Stimulated activated naive B cell treated with anti-CD40 and anti-IgM and Interleukin-4, amounts not matched to agents 10 μg/mL and 1 μg/mL and 100 μg/mL, for 72 hours (primary cell): ENCODE results near the gene PSIP1.
"Not testable (repeated sequence)": the region's sequence is repeated elsewhere in the genome, so short reads cannot be mapped to it uniquely, and the experiment has no call there.

Experiments used
- ATAC-seq, 2 donors: fragments of 150-1000 bp; cut with Tn5 transposase; replicated peaks; 2 replicates each; pipeline ENCODE4 v1.10.0; 2021; ENCODE audit warnings: moderate library complexity in 1 of 2
- DNase-seq: peaks from one replicate; pipeline ENCODE4 v3.0.0; 2021
- H3K27ac Mint-ChIP-seq: one replicate; pipeline ENCODE4 v1.8.0; 2022; ENCODE audit warnings: mild to moderate bottlenecking, mixed read lengths
- H3K27me3 Mint-ChIP-seq, 2 donors: one replicate each; pipeline ENCODE4 v1.8.0; 2022; ENCODE audit warnings: mixed read lengths in 2 of 2
- H3K36me3 Mint-ChIP-seq, 2 donors: one replicate each; pipeline ENCODE4 v1.8.0; 2022; ENCODE audit warnings: mixed read lengths in 2 of 2, mild to moderate bottlenecking in 1 of 2
- H3K4me1 Mint-ChIP-seq, 2 donors: one replicate each; pipeline ENCODE4 v1.8.0; 2022; ENCODE audit warnings: mixed read lengths in 2 of 2, mild to moderate bottlenecking in 1 of 2
- H3K4me3 Mint-ChIP-seq, 2 donors: one replicate each; pipeline ENCODE4 v1.8.0; 2022; ENCODE audit warnings: mild to moderate bottlenecking in 2 of 2, mixed read lengths in 2 of 2, moderate library complexity in 1 of 2
- H3K9me3 Mint-ChIP-seq, 2 donors: one replicate each; pipeline ENCODE4 v1.8.0; 2022; ENCODE audit warnings: mixed read lengths in 2 of 2, mild to moderate bottlenecking in 1 of 2

PSIP1 gene

GRCh38 chr9:15433661-15434060, 77.1 kb downstream of the PSIP1 start:
- H3K36me3 Mint-ChIP-seq: peaks cover 46 to 56% of the 10 kb centered on the region in 2 donors
- ATAC-seq: no peak
- no peaks in the 10 kb centered on the region for H3K27me3 Mint-ChIP-seq
- no peak for DNase-seq
- H3K4me3 Mint-ChIP-seq: no peak overlapping the region
- no peak overlapping the region for H3K27ac Mint-ChIP-seq
- H3K4me1 Mint-ChIP-seq: peaks cover 12 to 43% of the 10 kb centered on the region in 2 donors
- peaks cover 0 to 1% of the 10 kb centered on the region in 2 donors for H3K9me3 Mint-ChIP-seq

GRCh38 chr9:15433191-15433590, 77.6 kb downstream of the PSIP1 start:
- peaks cover 14 to 48% of the 10 kb centered on the region in 2 donors for H3K4me1 Mint-ChIP-seq

GRCh38 chr9:15430920-15431844, 79.6 kb downstream of the PSIP1 start:
- Mint-ChIP-seq H3K27me3 (no peaks in the 10 kb centered on the region), H3K9me3 (no peaks in the 10 kb centered on the region), H3K4me3 (no peak overlapping the region), H3K36me3 (peaks cover 45 to 53% of the 10 kb centered on the region in 2 donors), H3K27ac (no peak overlapping the region), H3K4me1 (peaks cover 16 to 44% of the 10 kb centered on the region in 2 donors)
- no peak for ATAC-seq
- DNase-seq: no peak

More at GRCh38 chr9:15433191-15433590, 77.6 kb downstream of the PSIP1 start:
- Mint-ChIP-seq H3K27me3 (no peaks in the 10 kb centered on the region), H3K36me3 (peaks cover 49 to 56% of the 10 kb centered on the region in 2 donors), H3K9me3 (peaks cover 0 to 1% of the 10 kb centered on the region in 2 donors), H3K27ac (no peak overlapping the region), H3K4me3 (no peak overlapping the region)
- ATAC-seq (no peak), DNase-seq (no peak)

GRCh38 chr9:15427702-15428101, 83.1 kb downstream of the PSIP1 start:
- not testable (repeated sequence) for H3K9me3 Mint-ChIP-seq, H3K4me3 Mint-ChIP-seq, ATAC-seq, DNase-seq, H3K27ac Mint-ChIP-seq, H3K27me3 Mint-ChIP-seq
- Mint-ChIP-seq H3K36me3 (peaks cover 35 to 48% of the 10 kb centered on the region in 2 donors), H3K4me1 (peaks cover 28 to 53% of the 10 kb centered on the region in 2 donors)

GRCh38 chr9:15426019-15426418, 84.8 kb downstream of the PSIP1 start:
- peaks cover 34 to 43% of the 10 kb centered on the region in 2 donors for H3K36me3 Mint-ChIP-seq
- ATAC-seq (peak; percentile 66), DNase-seq (peak; percentile 48)
- H3K4me1 Mint-ChIP-seq: peaks cover 30 to 60% of the 10 kb centered on the region in 2 donors
- H3K9me3 Mint-ChIP-seq: no peaks in the 10 kb centered on the region
- H3K27me3 Mint-ChIP-seq: no peaks in the 10 kb centered on the region
- peak overlapping the region; percentile 42 to 50 for H3K4me3 Mint-ChIP-seq
- H3K27ac Mint-ChIP-seq: no peak overlapping the region

- Mint-ChIP-seq H3K27me3 (no peaks in the 10 kb centered on the region), H3K9me3 (no peaks in the 10 kb centered on the region), H3K27ac (peak overlapping the region; percentile 94), H3K4me1 (peaks cover 20 to 37% of the 10 kb centered on the region in 2 donors), H3K36me3 (peaks cover 18 to 28% of the 10 kb centered on the region in 2 donors), H3K4me3 (peak overlapping the region; percentile 90 to 93)
- no peak for DNase-seq
- peak in 1 of 2 donors; percentile 5 for ATAC-seq
Measured at GRCh38 chr9:15423231-15423985, 87.4 kb downstream of the PSIP1 start.

GRCh38 chr9:15422372-15423230, 88.2 kb downstream of the PSIP1 start, which contains the start of gene SNAPC3:
Gene SNAPC3, plus strand, starts transcription at chr9:15422876. Its CDS starts 4 bp downstream, at chr9:15422880.
- Mint-ChIP-seq H3K4me3 (peak within 1 kb of the TSS; percentile 90 to 93), H3K4me1 (peaks cover 20 to 34% of the 10 kb centered on the region in 2 donors), H3K9me3 (no peaks in the 10 kb centered on the region), H3K27me3 (no peaks in the 10 kb centered on the region), H3K36me3 (peaks cover 15 to 20% of the 10 kb centered on the region in 2 donors), H3K27ac (peak within 1 kb of the TSS; percentile 94)
- peak; percentile 91 for DNase-seq
- peak; percentile 95 to 97 for ATAC-seq

- H3K27me3 Mint-ChIP-seq: peaks cover 0 to under 1% of the 10 kb centered on the region in 2 donors
- ATAC-seq (no peak), DNase-seq (no peak)
- peak overlapping the region; percentile 94 for H3K27ac Mint-ChIP-seq
- peaks cover 15 to 18% of the 10 kb centered on the region in 2 donors for H3K36me3 Mint-ChIP-seq
- peak overlapping the region; percentile 90 to 93 for H3K4me3 Mint-ChIP-seq
- no peaks in the 10 kb centered on the region for H3K9me3 Mint-ChIP-seq
- peaks cover 20 to 34% of the 10 kb centered on the region in 2 donors for H3K4me1 Mint-ChIP-seq
Measured at GRCh38 chr9:15421990-15422371, 88.8 kb downstream of the PSIP1 start.

- Mint-ChIP-seq H3K4me1 (peaks cover 20 to 34% of the 10 kb centered on the region in 2 donors), H3K27ac (no peak overlapping the region), H3K27me3 (peaks cover 0 to 4% of the 10 kb centered on the region in 2 donors), H3K4me3 (no peak overlapping the region), H3K9me3 (no peaks in the 10 kb centered on the region), H3K36me3 (peaks cover 15 to 18% of the 10 kb centered on the region in 2 donors)
- ATAC-seq: no peak
- DNase-seq: no peak
Measured at GRCh38 chr9:15421532-15421931, 89.2 kb downstream of the PSIP1 start.

GRCh38 chr9:15420796-15421195, 90.0 kb downstream of the PSIP1 start:
- H3K27me3 Mint-ChIP-seq: peaks cover 0 to 4% of the 10 kb centered on the region in 2 donors
- H3K4me3 Mint-ChIP-seq: no peak overlapping the region
- ATAC-seq (no peak), DNase-seq (no peak)
- H3K36me3 Mint-ChIP-seq: peaks cover 10 to 12% of the 10 kb centered on the region in 2 donors
- H3K9me3 Mint-ChIP-seq: no peaks in the 10 kb centered on the region
- no peak overlapping the region for H3K27ac Mint-ChIP-seq
- H3K4me1 Mint-ChIP-seq: peaks cover 15 to 27% of the 10 kb centered on the region in 2 donors

- H3K9me3 Mint-ChIP-seq: no peaks in the 10 kb centered on the region
- DNase-seq: no peak
- no peaks in the 10 kb centered on the region for H3K36me3 Mint-ChIP-seq
- no peak overlapping the region for H3K4me3 Mint-ChIP-seq
- peaks cover 5 to 13% of the 10 kb centered on the region in 2 donors for H3K4me1 Mint-ChIP-seq
- no peak for ATAC-seq
- peaks cover under 1 to 4% of the 10 kb centered on the region in 2 donors for H3K27me3 Mint-ChIP-seq
- H3K27ac Mint-ChIP-seq: no peak overlapping the region
Measured at GRCh38 chr9:15417626-15418025, 93.1 kb downstream of the PSIP1 start.

GRCh38 chr9:15416880-15417279, 93.9 kb downstream of the PSIP1 start:
- H3K9me3 Mint-ChIP-seq: no peaks in the 10 kb centered on the region
- peak; percentile 61 to 63 for ATAC-seq
- no peak overlapping the region for H3K27ac Mint-ChIP-seq
- no peak overlapping the region for H3K4me3 Mint-ChIP-seq
- peaks cover 0 to 6% of the 10 kb centered on the region in 2 donors for H3K4me1 Mint-ChIP-seq
- no peaks in the 10 kb centered on the region for H3K36me3 Mint-ChIP-seq
- DNase-seq: no peak
- peaks cover 6 to 9% of the 10 kb centered on the region in 2 donors for H3K27me3 Mint-ChIP-seq
